Measurements from ENCODE around the gene TSSK3. TPM values are rescaled to one million over a fixed set of nuclear protein-coding genes. Genes with fewer than 3 reads are reported as not detected.

TSSK3 gene
- total and polyA plus RNA-seq, 2 donors (not counting 1 experiment from before 2014, with no cell fraction given): 1.8 to 11.6 TPM

DNA sequence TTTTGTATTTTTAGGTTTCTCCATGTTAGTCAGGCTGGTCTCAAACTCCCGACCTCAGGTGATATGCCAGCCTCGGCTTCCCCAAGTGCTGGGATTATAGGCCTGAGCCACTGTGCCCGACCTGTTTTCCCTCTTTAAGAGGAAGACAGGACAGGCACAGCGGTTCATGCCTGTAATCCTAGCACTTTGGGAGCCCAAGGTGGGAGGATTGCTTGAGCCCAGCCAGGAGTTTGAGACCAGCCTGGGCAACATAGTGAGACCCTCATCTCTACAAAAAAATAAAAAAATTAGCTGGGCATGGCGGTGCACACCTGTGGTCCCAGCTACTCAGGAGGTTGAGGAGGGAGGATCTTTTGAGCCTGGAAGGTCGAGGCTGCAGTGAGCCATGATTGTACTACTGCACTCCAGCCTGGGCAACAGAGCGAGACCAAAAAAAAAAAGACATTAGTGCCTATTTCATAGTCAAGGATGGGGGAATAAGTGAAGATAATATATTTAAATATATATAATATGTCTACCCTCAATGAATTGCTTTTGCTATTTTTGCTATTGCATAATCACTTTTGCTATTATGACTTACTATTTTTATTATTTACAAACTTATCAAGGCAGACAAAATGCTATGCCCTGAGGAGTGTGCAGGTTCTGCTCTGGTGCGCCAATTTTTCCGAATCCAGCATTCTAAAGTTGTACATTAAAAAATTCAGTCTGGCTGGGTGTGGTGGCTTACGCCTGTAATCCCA, 44.0 kb upstream of the TSSK3 start:
- Histone ChIP-seq H2AFZ (ENCODE audit: insufficient read depth, low read depth, low read length, poor library complexity, severe bottlenecking) (no peak overlapping the region), H3K9me3 (ENCODE audit: control extremely low read depth in 1 of 3, control insufficient read depth in 2 of 3, insufficient read depth in 1 of 3, low read length in 2 of 3) (peaks cover 0 to 6% (median 0%) of the 10 kb centered on the region in 3 donors), H3K9ac (ENCODE audit: low read length) (no peak overlapping the region), H3K79me2 (ENCODE audit: control insufficient read depth, insufficient read depth, low read length) (peaks cover 73% of the 10 kb centered on the region), H3K27ac (ENCODE audit: low read length in 2 of 2) (peak overlapping the region in 1 of 2 donors; percentile 82), H3K4me2 (replicated peaks; ENCODE audit: low read depth, low read length, poor library complexity, severe bottlenecking) (no peak overlapping the region), H3K36me3 (replicated peaks in 1 of 2; ENCODE audit: control extremely low read depth in 1 of 2, control insufficient read depth in 1 of 2, extremely low read depth in 1 of 2, insufficient read depth in 2 of 2, low read length in 1 of 2) (peaks cover 2 to 29% of the 10 kb centered on the region in 2 experiments), H3K4me3 (ENCODE audit: control extremely low read depth in 1 of 5, extremely low read depth in 1 of 5, insufficient read depth in 1 of 5, low read depth in 2 of 5, low read length in 4 of 5) (no peak overlapping the region), H3K27me3 (replicated peaks in 1 of 4; ENCODE audit: control extremely low read depth in 1 of 4, control insufficient read depth in 3 of 4, insufficient read depth in 4 of 4, low read length in 3 of 4) (no peaks in the 10 kb centered on the region), H3K4me1 (ENCODE audit: control insufficient read depth in 2 of 2, insufficient read depth in 2 of 2, low read length in 2 of 2) (peaks cover 73 to 84% of the 10 kb centered on the region in 2 donors), H4K20me1 (ENCODE audit: control insufficient read depth, insufficient read depth, low read length, poor library complexity, severe bottlenecking) (no peaks in the 10 kb centered on the region)
- Mint-ChIP-seq H3K27me3 (no peaks in the 10 kb centered on the region), H3K9me3 (ENCODE audit: insufficient read depth) (no peaks in the 10 kb centered on the region), H3K27ac (peak overlapping the region; percentile 46), H3K4me3 (no peak overlapping the region), H3K4me1 (peaks cover 70% of the 10 kb centered on the region)
- ChIA-PET POLR2A (interaction anchor here (1.0 to 5.1 kb wide), 6 partner anchors 17 to 97 kb away, joined by 4 to 35 read pairs (median 12); partner anchors contain the start of gene MARCKSL1), CTCF (interaction anchor here (0.8 to 10.2 kb wide), 13 partner anchors 13 to 102 kb away, joined by 3 to 118 read pairs (median 7); partner anchors contain the start of genes FAM167B, HDAC1, LCK and MARCKSL1)
- WGBS (ENCODE audit: insufficient coverage): 95% methylated on average over 3 of the region's 10 CpGs
- TF ChIP-seq EZH2 (IDR thresholded peaks at IDR 0.05; ENCODE audit: borderline replicate concordance, insufficient read depth, low read depth, low read length, poor library complexity, severe bottlenecking): no peak
- TF ChIP-seq CTCF (IDR thresholded peaks at IDR 0.05): no peak
- intact Hi-C loops (cut with micrococcal nuclease): loop anchor here (5.0 kb wide), 1 partner anchor 54 kb away; no protein-coding TSS in a partner anchor
- DNase-seq (no peak), ATAC-seq (ENCODE audit: low read depth) (no peak)

All from B cell (primary cell).